Right lobe of liver (tissue), 4 donors: Measurements from ENCODE around the gene ECI1.

Experiments used
- POLR2A ChIP-seq: fragments of 450-650 bp; IDR thresholded peaks from one replicate; pipeline ENCODE4 v1.6.1; 2017; ENCODE audit warnings: antibody characterized with exemption, mild to moderate bottlenecking
- TF ChIP-seq, protein P1 (sequence below), 4 donors: fragments of 200-600 bp in 3 of 4; fragments of 450-650 bp in 1 of 4; IDR thresholded peaks; one replicate each; pipeline versions ENCODE4 v1.5.1 to v1.8.0; 2016 to 2022; ENCODE audit warnings: antibody characterized with exemption in 4 of 4, mild to moderate bottlenecking in 2 of 4
- donor health status: DM: no; HTN: no; CAD: no.
- donor health status: DM: no; HTN: no; CAD: no.
- donor health status: DM: no; HTN: yes; CAD: no.

DNA sequence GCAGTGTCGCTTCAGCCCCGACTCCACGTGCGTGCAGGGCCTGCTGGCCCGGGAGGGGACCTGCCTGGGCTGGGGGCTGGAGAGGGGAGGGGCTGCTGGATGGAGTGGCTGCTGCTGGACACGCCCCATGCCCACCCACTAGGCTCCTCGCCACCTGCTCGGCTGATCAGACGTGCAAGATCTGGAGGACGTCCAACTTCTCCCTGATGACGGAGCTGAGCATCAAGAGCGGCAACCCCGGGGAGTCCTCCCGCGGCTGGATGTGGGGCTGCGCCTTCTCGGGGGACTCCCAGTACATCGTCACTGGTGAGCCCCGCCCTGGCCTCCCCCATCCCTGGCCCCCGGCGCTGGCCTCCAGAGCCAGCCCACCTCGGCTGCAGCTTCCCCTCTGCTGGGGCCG, 43.1 kb downstream of the ECI1 start:
- TF ChIP-seq, protein P1, sequence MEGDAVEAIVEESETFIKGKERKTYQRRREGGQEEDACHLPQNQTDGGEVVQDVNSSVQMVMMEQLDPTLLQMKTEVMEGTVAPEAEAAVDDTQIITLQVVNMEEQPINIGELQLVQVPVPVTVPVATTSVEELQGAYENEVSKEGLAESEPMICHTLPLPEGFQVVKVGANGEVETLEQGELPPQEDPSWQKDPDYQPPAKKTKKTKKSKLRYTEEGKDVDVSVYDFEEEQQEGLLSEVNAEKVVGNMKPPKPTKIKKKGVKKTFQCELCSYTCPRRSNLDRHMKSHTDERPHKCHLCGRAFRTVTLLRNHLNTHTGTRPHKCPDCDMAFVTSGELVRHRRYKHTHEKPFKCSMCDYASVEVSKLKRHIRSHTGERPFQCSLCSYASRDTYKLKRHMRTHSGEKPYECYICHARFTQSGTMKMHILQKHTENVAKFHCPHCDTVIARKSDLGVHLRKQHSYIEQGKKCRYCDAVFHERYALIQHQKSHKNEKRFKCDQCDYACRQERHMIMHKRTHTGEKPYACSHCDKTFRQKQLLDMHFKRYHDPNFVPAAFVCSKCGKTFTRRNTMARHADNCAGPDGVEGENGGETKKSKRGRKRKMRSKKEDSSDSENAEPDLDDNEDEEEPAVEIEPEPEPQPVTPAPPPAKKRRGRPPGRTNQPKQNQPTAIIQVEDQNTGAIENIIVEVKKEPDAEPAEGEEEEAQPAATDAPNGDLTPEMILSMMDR (IDR thresholded peaks at IDR 0.05), result no peak
- TF ChIP-seq POLR2A, result no peak
